Neural crest cell (in vitro differentiated cells): Measurements from ENCODE around the gene RPL36. TPM values are rescaled to one million over a fixed set of nuclear protein-coding genes. Genes with fewer than 3 reads are reported as not detected.
"Not testable (repeated sequence)": the region's sequence is repeated elsewhere in the genome, so short reads cannot be mapped to it uniquely, and the experiment has no call there.

Experiments
- DNase-seq: peaks from one replicate; pipeline ENCODE4 v3.0.0; 2021; ENCODE audit warnings: low read depth, mixed read lengths, low spot score
- H3K27ac Mint-ChIP-seq: one replicate; pipeline ENCODE4 v1.8.0; 2021; ENCODE audit warnings: mild to moderate bottlenecking, mixed read lengths; ENCODE audit not compliant: unreplicated experiment
- H3K27me3 Mint-ChIP-seq: 2 replicates; pipeline ENCODE4 v1.8.0; 2021; ENCODE audit warnings: low read depth, mild to moderate bottlenecking, mixed read lengths
- H3K36me3 Mint-ChIP-seq: 2 replicates; pipeline ENCODE4 v1.8.0; 2021; ENCODE audit warnings: low read depth, mild to moderate bottlenecking, mixed read lengths
- H3K4me1 Mint-ChIP-seq: 2 replicates; pipeline ENCODE4 v1.8.0; 2021; ENCODE audit warnings: mixed read lengths
- H3K4me3 Mint-ChIP-seq: one replicate; pipeline ENCODE4 v1.8.0; 2021; ENCODE audit warnings: mild to moderate bottlenecking, mixed read lengths
- H3K9me3 Mint-ChIP-seq: 2 replicates; pipeline ENCODE4 v1.8.0; 2021; ENCODE audit warnings: mixed read lengths
- total RNA-seq: library from RNA; stranded (reverse); gene quantifications from 2 replicates; pipeline ENCODE4 v1.2.1, GENCODE V29; 2021
- TF ChIP-seq, protein P1 (sequence below): fragments of 200-600 bp; sonication (generic); conservative IDR thresholded peaks from 2 replicates; pipeline ENCODE4 v1.5.0; 2021; ENCODE audit warnings: antibody characterized with exemption, mild to moderate bottlenecking

The RPL36 gene
- total RNA-seq, 1 donor from 2014 or later: 1,029 TPM

DNA sequence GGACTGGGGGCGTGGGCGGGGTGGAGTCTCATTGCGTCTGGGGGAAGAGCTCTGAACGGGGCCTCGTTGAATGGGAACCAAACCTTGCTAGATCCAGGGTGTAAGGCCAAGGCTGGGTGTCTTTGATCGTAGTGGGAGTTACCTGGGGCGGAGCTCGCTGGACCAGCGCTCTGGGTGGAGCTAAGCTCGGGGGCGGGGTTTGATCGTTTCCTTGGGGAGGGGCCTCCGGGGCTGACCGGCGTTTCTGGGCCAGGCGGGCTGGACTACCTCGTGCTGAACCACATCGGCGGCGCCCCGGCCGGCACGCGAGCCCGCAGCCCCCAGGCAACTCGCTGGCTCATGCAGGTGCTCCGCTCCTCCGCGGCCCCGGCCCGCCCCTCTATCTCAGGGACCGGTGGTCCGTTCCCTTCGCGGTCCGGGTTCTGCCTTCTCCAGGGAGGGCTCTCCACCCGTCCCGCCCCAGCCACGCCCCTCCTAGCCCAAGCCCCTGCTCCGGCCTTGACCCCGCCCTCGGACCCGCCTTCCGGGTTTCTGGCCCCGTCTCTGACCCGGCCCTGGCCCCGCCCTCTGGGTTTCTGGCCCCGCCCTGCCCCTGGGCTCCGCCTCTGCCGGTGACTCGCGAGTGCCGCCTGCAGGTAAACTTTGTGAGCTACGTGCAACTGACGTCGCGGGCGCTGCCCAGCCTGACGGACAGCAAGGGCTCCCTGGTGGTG is 3.3 kb upstream of the RPL36 start:
- H3K36me3 Mint-ChIP-seq: peaks cover 12% of the 10 kb centered on the region
- TF ChIP-seq, protein P1, sequence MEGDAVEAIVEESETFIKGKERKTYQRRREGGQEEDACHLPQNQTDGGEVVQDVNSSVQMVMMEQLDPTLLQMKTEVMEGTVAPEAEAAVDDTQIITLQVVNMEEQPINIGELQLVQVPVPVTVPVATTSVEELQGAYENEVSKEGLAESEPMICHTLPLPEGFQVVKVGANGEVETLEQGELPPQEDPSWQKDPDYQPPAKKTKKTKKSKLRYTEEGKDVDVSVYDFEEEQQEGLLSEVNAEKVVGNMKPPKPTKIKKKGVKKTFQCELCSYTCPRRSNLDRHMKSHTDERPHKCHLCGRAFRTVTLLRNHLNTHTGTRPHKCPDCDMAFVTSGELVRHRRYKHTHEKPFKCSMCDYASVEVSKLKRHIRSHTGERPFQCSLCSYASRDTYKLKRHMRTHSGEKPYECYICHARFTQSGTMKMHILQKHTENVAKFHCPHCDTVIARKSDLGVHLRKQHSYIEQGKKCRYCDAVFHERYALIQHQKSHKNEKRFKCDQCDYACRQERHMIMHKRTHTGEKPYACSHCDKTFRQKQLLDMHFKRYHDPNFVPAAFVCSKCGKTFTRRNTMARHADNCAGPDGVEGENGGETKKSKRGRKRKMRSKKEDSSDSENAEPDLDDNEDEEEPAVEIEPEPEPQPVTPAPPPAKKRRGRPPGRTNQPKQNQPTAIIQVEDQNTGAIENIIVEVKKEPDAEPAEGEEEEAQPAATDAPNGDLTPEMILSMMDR: peak; percentile 79
- H3K4me3 Mint-ChIP-seq: peak overlapping the region; percentile 86
- peak overlapping the region; percentile 12 for H3K27ac Mint-ChIP-seq
- H3K4me1 Mint-ChIP-seq: peaks cover 35% of the 10 kb centered on the region
- H3K27me3 Mint-ChIP-seq: peaks cover 18% of the 10 kb centered on the region
- DNase-seq: peak; percentile 100
- peaks cover 2% of the 10 kb centered on the region for H3K9me3 Mint-ChIP-seq

DNA sequence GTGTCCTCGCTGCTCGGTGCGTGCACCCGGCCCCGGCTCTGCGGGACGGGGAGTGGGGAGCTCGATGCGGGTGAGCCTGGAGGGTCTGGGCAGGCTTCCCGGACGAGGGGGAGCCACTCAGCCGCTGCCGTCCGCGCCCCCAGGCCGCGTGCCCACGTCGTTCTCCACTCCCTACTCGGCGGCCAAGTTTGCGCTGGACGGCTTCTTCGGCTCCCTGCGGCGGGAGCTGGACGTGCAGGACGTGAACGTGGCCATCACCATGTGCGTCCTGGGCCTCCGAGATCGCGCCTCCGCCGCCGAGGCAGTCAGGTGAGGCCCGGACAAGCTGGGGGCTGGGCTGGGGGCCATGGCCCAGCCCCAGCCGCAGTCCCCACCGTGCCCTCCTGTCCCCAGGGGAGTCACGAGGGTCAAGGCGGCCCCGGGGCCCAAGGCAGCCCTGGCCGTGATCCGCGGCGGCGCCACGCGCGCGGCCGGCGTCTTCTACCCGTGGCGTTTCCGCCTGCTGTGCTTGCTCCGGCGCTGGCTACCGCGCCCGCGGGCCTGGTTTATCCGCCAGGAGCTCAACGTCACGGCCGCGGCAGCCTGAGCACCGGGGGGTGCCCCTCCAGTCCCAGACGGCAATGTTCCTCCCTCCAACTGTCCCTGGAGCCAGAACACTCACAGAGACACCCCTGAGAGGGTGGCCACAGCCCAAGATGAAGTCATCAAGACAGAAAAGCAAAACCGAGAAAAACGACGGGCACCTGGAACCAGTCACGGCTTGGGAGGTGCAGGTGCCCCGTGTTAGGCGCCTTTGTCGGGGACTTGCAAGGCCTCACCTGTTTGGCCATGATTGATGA is 2.5 kb upstream of the RPL36 start:
- no peak for DNase-seq
- Mint-ChIP-seq H3K36me3 (peaks cover 17% of the 10 kb centered on the region), H3K27ac (no peak overlapping the region), H3K4me3 (peak overlapping the region; percentile 86), H3K4me1 (peaks cover 33% of the 10 kb centered on the region), H3K9me3 (peaks cover 2% of the 10 kb centered on the region), H3K27me3 (peaks cover 18% of the 10 kb centered on the region)
- TF ChIP-seq, protein P1: peak; percentile 23

GRCh38 chr19:5688262-5688881 is 1.7 kb upstream of the RPL36 start:
- Mint-ChIP-seq H3K36me3 (peaks cover 16% of the 10 kb centered on the region), H3K4me1 (peaks cover 30% of the 10 kb centered on the region), H3K27me3 (peaks cover 18% of the 10 kb centered on the region), H3K4me3 (peak overlapping the region; percentile 45)
- H3K9me3 Mint-ChIP-seq, DNase-seq, H3K27ac Mint-ChIP-seq: not testable (repeated sequence)

DNA sequence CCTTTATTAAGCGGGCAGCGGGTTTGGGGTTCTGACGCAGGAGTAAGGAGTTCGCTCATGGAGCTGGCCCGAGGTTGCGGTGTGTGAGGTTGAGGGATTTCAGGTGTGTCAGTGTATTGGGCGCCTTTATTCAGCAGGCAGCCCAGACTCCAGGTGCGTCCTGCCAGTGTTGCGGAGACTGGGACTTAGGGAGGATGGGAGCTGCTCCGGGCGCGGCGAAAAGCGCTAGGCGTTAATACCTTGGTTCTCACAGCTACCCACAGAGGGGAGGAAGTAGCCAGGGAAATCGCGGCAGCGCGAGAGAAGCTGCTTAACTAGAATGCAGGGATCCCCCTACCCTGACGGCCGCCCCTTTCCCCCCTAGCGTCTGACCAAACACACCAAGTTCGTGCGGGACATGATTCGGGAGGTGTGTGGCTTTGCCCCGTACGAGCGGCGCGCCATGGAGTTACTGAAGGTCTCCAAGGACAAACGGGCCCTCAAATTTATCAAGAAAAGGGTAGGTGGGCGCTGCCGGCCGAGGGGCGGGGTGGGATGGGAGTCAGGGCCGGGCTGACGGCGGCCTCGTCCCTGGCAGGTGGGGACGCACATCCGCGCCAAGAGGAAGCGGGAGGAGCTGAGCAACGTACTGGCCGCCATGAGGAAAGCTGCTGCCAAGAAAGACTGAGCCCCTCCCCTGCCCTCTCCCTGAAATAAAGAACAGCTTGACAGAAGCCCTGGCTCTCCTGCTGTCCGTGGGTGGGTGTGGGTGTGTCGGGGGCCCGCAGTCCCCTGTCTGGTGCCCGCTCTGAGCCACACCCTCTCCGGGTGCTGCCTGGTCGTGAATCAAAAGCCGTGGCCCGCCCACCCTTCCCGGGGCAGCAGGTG is 1.1 kb downstream of the RPL36 start:
- TF ChIP-seq, protein P1: no peak
- Mint-ChIP-seq H3K9me3 (peaks cover 2% of the 10 kb centered on the region), H3K4me1 (peaks cover 26% of the 10 kb centered on the region), H3K4me3 (peak overlapping the region; percentile 99), H3K36me3 (peaks cover 18% of the 10 kb centered on the region), H3K27ac (peak overlapping the region; percentile 99), H3K27me3 (peaks cover 20% of the 10 kb centered on the region)
- no peak for DNase-seq

GRCh38 chr19:5691822-5692722 is 2.0 kb downstream of the RPL36 start:
- peaks cover 22% of the 10 kb centered on the region for H3K4me1 Mint-ChIP-seq
- H3K9me3 Mint-ChIP-seq: peaks cover 2% of the 10 kb centered on the region
- no peak for DNase-seq
- peak overlapping the region; percentile 71 for H3K27ac Mint-ChIP-seq
- TF ChIP-seq, protein P1: no peak
- peaks cover 18% of the 10 kb centered on the region for H3K36me3 Mint-ChIP-seq
- H3K27me3 Mint-ChIP-seq: peaks cover 25% of the 10 kb centered on the region
- H3K4me3 Mint-ChIP-seq: peak overlapping the region; percentile 99
